Measurements from ENCODE around the gene AKR1C2.

DNA sequence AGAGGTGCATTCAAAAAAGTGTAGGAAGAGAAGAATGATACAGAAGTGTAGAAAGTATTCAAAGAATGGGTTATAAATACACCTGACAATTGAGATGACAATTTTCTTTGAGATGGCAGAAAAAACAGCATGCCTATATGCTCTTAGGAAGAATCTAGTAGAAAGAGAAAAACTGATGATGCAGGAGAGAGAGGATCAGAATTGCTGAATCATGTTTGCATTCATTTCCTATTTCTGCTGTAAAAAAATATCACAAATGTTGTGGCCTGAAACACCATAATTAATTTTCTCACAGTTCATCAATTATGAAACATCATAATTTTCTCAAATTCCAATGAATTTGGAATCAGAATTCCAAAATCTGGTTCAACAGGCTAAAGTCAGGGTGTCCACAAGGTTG is 50.3 kb downstream of the AKR1C2 start:
- TF ChIP-seq, protein P1, sequence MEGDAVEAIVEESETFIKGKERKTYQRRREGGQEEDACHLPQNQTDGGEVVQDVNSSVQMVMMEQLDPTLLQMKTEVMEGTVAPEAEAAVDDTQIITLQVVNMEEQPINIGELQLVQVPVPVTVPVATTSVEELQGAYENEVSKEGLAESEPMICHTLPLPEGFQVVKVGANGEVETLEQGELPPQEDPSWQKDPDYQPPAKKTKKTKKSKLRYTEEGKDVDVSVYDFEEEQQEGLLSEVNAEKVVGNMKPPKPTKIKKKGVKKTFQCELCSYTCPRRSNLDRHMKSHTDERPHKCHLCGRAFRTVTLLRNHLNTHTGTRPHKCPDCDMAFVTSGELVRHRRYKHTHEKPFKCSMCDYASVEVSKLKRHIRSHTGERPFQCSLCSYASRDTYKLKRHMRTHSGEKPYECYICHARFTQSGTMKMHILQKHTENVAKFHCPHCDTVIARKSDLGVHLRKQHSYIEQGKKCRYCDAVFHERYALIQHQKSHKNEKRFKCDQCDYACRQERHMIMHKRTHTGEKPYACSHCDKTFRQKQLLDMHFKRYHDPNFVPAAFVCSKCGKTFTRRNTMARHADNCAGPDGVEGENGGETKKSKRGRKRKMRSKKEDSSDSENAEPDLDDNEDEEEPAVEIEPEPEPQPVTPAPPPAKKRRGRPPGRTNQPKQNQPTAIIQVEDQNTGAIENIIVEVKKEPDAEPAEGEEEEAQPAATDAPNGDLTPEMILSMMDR (IDR thresholded peaks at IDR 0.05): no peak
- TF ChIP-seq EZH2 (IDR thresholded peaks at IDR 0.05; ENCODE audit: borderline replicate concordance, insufficient read depth, low read depth, low read length, poor library complexity, severe bottlenecking): no peak
